Measurements from ENCODE around the gene GFRA1. TPM values are rescaled to one million over a fixed set of nuclear protein-coding genes. Genes with fewer than 3 reads are reported as not detected.

GFRA1 gene
- total RNA-seq, 1 experiment from 2014 or later, result 0.30 TPM

GRCh38 chr10:116146372-116147140 lies 126.5 kb downstream of the GFRA1 start:
- ChIA-PET RAD21 (ENCODE audit: low non-redundant PET in 1 of 2, low total read pairs in 2 of 2, uncharacterized antibody in 2 of 2, unreplicated experiment in 2 of 2) (no interaction called here), POLR2A (no interaction called here), CTCF (no interaction called here)
- H4K20me1 ChIP-seq (ENCODE audit: insufficient read depth), result no peaks in the 10 kb centered on the region
- H2AFZ ChIP-seq (ENCODE audit: low read depth, low read length, poor library complexity, severe bottlenecking), result no peak overlapping the region
- ATAC-seq, result no peak
- H3K4me2 ChIP-seq (ENCODE audit: low read length), result no peak overlapping the region
- H3K4me3 ChIP-seq (replicated peaks in 1 of 2; ENCODE audit: low read depth in 1 of 2, low read length in 2 of 2), result no peak overlapping the region
- H3K36me3 ChIP-seq (ENCODE audit: control insufficient read depth in 1 of 2, insufficient read depth in 2 of 2, low read length in 2 of 2), result no peaks in the 10 kb centered on the region
- no peak overlapping the region for H3K9ac ChIP-seq (ENCODE audit: low read length)
- DNase-seq (ENCODE audit: low read depth, low spot score), result no peak
- no peaks in the 10 kb centered on the region for H3K9me3 ChIP-seq (ENCODE audit: control insufficient read depth in 1 of 2, insufficient read depth in 1 of 2, low read depth in 1 of 2, low read length in 2 of 2)
- no TSS peak for BruUV-seq (replicated peaks)
- H3K4me1 ChIP-seq (ENCODE audit: control insufficient read depth in 1 of 2, insufficient read depth in 2 of 2, low read length in 2 of 2), result no peaks in the 10 kb centered on the region
- TF ChIP-seq SIN3A (IDR thresholded peaks at IDR 0.05; ENCODE audit: low read depth), result no peak
- H3K27ac ChIP-seq (ENCODE audit: low read depth, low read length), result no peak overlapping the region
- intact Hi-C loops (cut with micrococcal nuclease), result no loop called here
- no peaks in the 10 kb centered on the region for H3K79me2 ChIP-seq (ENCODE audit: insufficient read depth, low read length)
- no peaks in the 10 kb centered on the region for H3K9me2 ChIP-seq (ENCODE audit: insufficient read depth)
- H3K27me3 ChIP-seq (ENCODE audit: insufficient read depth, low read length), result peaks cover 50% of the 10 kb centered on the region

GRCh38 chr10:116143673-116144222 lies 129.3 kb downstream of the GFRA1 start:
- Histone ChIP-seq H3K27me3 (ENCODE audit: insufficient read depth, low read length) (peaks cover 67% of the 10 kb centered on the region), H3K9ac (ENCODE audit: low read length) (no peak overlapping the region), H4K20me1 (ENCODE audit: insufficient read depth) (no peaks in the 10 kb centered on the region), H3K4me1 (ENCODE audit: control insufficient read depth in 1 of 2, insufficient read depth in 2 of 2, low read length in 2 of 2) (no peaks in the 10 kb centered on the region), H3K36me3 (ENCODE audit: control insufficient read depth in 1 of 2, insufficient read depth in 2 of 2, low read length in 2 of 2) (no peaks in the 10 kb centered on the region), H3K4me2 (ENCODE audit: low read length) (no peak overlapping the region), H3K9me3 (ENCODE audit: control insufficient read depth in 1 of 2, insufficient read depth in 1 of 2, low read depth in 1 of 2, low read length in 2 of 2) (no peaks in the 10 kb centered on the region), H3K79me2 (ENCODE audit: insufficient read depth, low read length) (no peaks in the 10 kb centered on the region), H2AFZ (ENCODE audit: low read depth, low read length, poor library complexity, severe bottlenecking) (no peak overlapping the region), H3K9me2 (ENCODE audit: insufficient read depth) (no peaks in the 10 kb centered on the region), H3K27ac (ENCODE audit: low read depth, low read length) (no peak overlapping the region), H3K4me3 (replicated peaks in 1 of 2; ENCODE audit: low read depth in 1 of 2, low read length in 2 of 2) (no peak overlapping the region)
- DNase-seq (ENCODE audit: low read depth, low spot score) (no peak), ATAC-seq (no peak)
- TF ChIP-seq, protein P1, sequence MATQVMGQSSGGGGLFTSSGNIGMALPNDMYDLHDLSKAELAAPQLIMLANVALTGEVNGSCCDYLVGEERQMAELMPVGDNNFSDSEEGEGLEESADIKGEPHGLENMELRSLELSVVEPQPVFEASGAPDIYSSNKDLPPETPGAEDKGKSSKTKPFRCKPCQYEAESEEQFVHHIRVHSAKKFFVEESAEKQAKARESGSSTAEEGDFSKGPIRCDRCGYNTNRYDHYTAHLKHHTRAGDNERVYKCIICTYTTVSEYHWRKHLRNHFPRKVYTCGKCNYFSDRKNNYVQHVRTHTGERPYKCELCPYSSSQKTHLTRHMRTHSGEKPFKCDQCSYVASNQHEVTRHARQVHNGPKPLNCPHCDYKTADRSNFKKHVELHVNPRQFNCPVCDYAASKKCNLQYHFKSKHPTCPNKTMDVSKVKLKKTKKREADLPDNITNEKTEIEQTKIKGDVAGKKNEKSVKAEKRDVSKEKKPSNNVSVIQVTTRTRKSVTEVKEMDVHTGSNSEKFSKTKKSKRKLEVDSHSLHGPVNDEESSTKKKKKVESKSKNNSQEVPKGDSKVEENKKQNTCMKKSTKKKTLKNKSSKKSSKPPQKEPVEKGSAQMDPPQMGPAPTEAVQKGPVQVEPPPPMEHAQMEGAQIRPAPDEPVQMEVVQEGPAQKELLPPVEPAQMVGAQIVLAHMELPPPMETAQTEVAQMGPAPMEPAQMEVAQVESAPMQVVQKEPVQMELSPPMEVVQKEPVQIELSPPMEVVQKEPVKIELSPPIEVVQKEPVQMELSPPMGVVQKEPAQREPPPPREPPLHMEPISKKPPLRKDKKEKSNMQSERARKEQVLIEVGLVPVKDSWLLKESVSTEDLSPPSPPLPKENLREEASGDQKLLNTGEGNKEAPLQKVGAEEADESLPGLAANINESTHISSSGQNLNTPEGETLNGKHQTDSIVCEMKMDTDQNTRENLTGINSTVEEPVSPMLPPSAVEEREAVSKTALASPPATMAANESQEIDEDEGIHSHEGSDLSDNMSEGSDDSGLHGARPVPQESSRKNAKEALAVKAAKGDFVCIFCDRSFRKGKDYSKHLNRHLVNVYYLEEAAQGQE (IDR thresholded peaks at IDR 0.05; ENCODE audit: low read depth), result no peak
- no peak for TF ChIP-seq EZH2 (IDR thresholded peaks at IDR 0.05)
- no peak for TF ChIP-seq CBX3 (IDR thresholded peaks at IDR 0.05; ENCODE audit: low read depth)
- TF ChIP-seq EGR1 (IDR thresholded peaks at IDR 0.05; ENCODE audit: low read depth), result no peak
- intact Hi-C loops (cut with micrococcal nuclease), result no loop called here
- no TSS peak for BruUV-seq (replicated peaks)
- RAD21 ChIA-PET (ENCODE audit: low non-redundant PET in 1 of 2, low total read pairs in 2 of 2, uncharacterized antibody in 2 of 2, unreplicated experiment in 2 of 2), result no interaction called here
- POLR2A ChIA-PET, result no interaction called here
- CTCF ChIA-PET, result no interaction called here
